A549 (cell line): ENCODE measurements around the gene HCFC2. TPM values are rescaled to one million over a fixed set of nuclear protein-coding genes. Genes with fewer than 3 reads are reported as not detected.

ENCODE experiments used
- ATAC-seq, 2 experiments: fragments of 200-7000 bp in 1 of 2; fragments of >200 bp in 1 of 2; cut with Nextera tagmentation in 1 of 2; cut with Tn5 transposase in 1 of 2; 3 replicates each; pipeline versions ENCODE4 v1.8.0 to v1.9.1; 2018 to 2020; ENCODE audit warnings: mild to moderate bottlenecking in 1 of 2, moderate library complexity in 1 of 2
- CTCF ChIA-PET: fragments of 300-600 bp; sonication (Branson Sonifier 250); formaldehyde crosslinking; extraction: SDS; loops from one replicate; lab custom pipeline; 2021; ENCODE audit warnings: antibody characterized with exemption, inconsistent platforms; lab: Yijun Ruan, JAX
- POLR2A ChIA-PET: fragments of 350-600 bp; formaldehyde crosslinking; extraction: SDS; loops from one replicate; lab custom pipeline; 2021; ENCODE audit warnings: antibody characterized with exemption, inconsistent platforms; lab: Yijun Ruan, JAX
- DNase-seq, 2 experiments: peaks; one replicate each; pipeline versions ENCODE4 v3.0.0 to v3.0.0-alpha.2; 2011 to 2016; ENCODE audit warnings: low read depth in 1 of 2, low spot score in 1 of 2
- FAIRE-seq: peaks from 2 replicates; lab custom pipeline; 2011; peaks lifted over from hg19 to GRCh38; lab: Jason Lieb, UNC
- H3K27ac ChIP-seq, 2 experiments: fragments of >200 bp; sonication (Bioruptor Twin); formaldehyde crosslinking; 3 replicates each; pipeline ENCODE4 v1.5.1; 2016 to 2017
- H3K4me1 ChIP-seq: fragments of >200 bp; sonication (Bioruptor Twin); formaldehyde crosslinking; 3 replicates; pipeline ENCODE4 v1.6.1; 2016
- H3K4me2 ChIP-seq: fragments of >200 bp; sonication (Bioruptor Twin); formaldehyde crosslinking; 3 replicates; pipeline ENCODE4 v1.6.1; 2016
- H3K4me3 ChIP-seq: fragments of >200 bp; sonication (Bioruptor Twin); formaldehyde crosslinking; 3 replicates; pipeline ENCODE4 v1.5.1; 2016
- H3K9me3 ChIP-seq: fragments of >200 bp; sonication (Bioruptor Twin); formaldehyde crosslinking; 3 replicates; pipeline ENCODE4 v1.6.1; 2016
- BHLHE40 ChIP-seq: IDR thresholded peaks from 2 replicates; pipeline ENCODE4 v1.6.1; 2012; ENCODE audit warnings: low read depth, low read length, inconsistent platforms
- CBX2 ChIP-seq: fragments of 200-600 bp; sonication (generic); IDR thresholded peaks from 2 replicates; pipeline ENCODE4 v1.6.1; 2016; ENCODE audit warnings: low read depth, mild to moderate bottlenecking, borderline replicate concordance
- CHD2 ChIP-seq: fragments of 150-350 bp; IDR thresholded peaks from 2 replicates; pipeline ENCODE4 v1.6.1; 2014; ENCODE audit warnings: low read length; ENCODE audit not compliant: partially characterized antibody
- FOXS1 ChIP-seq: fragments of 250-450 bp; sonication (Bioruptor Pico); IDR thresholded peaks from 2 replicates; pipeline ENCODE4 v1.5.0; 2020; ENCODE audit warnings: mild to moderate bottlenecking, moderate library complexity
- HOXA7 ChIP-seq: fragments of 250-450 bp; sonication (Bioruptor Pico); IDR thresholded peaks from 2 replicates; pipeline ENCODE4 v1.5.0; 2020; ENCODE audit warnings: mild to moderate bottlenecking, moderate library complexity
- KDM1A ChIP-seq: fragments of 200-600 bp; sonication (generic); IDR thresholded peaks from 2 replicates; pipeline ENCODE4 v1.6.1; 2016; ENCODE audit warnings: low read depth, mild to moderate bottlenecking
- MAFK ChIP-seq: fragments of 450-650 bp; IDR thresholded peaks from 2 replicates; pipeline ENCODE4 v1.6.1; 2014; ENCODE audit not compliant: partially characterized antibody
- POLR2AphosphoS2 ChIP-seq: conservative IDR thresholded peaks from 2 replicates; pipeline ENCODE4 v1.6.1; 2012; ENCODE audit warnings: low read length, improper control_type of control experiment, inconsistent platforms
- RAD21 ChIP-seq, 2 experiments: fragments of >200 bp in 1 of 2; sonication (Bioruptor Twin) in 1 of 2; formaldehyde crosslinking in 1 of 2; IDR thresholded peaks in 1 of 2; conservative IDR thresholded peaks in 1 of 2; 2 replicates in 1 of 2; 3 replicates in 1 of 2; pipeline ENCODE4 v1.6.1; 2012 to 2018; ENCODE audit warnings: inconsistent platforms in 1 of 2
- RNF2 ChIP-seq: fragments of 200-600 bp; sonication (generic); IDR thresholded peaks from 2 replicates; pipeline ENCODE4 v1.6.1; 2016; ENCODE audit warnings: low read depth, mild to moderate bottlenecking, antibody characterized with exemption, moderate library complexity, borderline replicate concordance
- SMC3 ChIP-seq: fragments of >200 bp; sonication (Bioruptor Twin); formaldehyde crosslinking; IDR thresholded peaks from 3 replicates; pipeline ENCODE4 v1.6.1; 2018; ENCODE audit warnings: inconsistent platforms
- TP53 ChIP-seq: fragments of 250-450 bp; sonication (Bioruptor Pico); IDR thresholded peaks from 2 replicates; pipeline ENCODE4 v1.5.0; 2021; ENCODE audit warnings: mild to moderate bottlenecking, moderate library complexity
- WGBS: methylation state at CpG from one replicate; pipeline ENCODE4 v1.1.6; 2017; ENCODE audit errors: missing lambda C conversion rate; 5-methylcytosine and 5-hydroxymethylcytosine counted together
- polyA plus RNA-seq, 4 experiments: library from polyadenylated mRNA; depleted of rRNA in 3 of 4; stranded (reverse); fragments of >200 nt; fragmentation: RNase III in 1 of 4; extraction: RNeasy Plus Mini Kit Qiagen cat#74134 plus additional on column Dnase treatment in 1 of 4; gene quantifications; 2 replicates in 3 of 4; 3 replicates in 1 of 4; pipeline ENCODE4 v1.2.3, GENCODE V29; 2011 to 2017
- TF ChIP-seq, protein P1 (sequence below): fragments of >200 bp; sonication (Bioruptor Twin); formaldehyde crosslinking; IDR thresholded peaks from 3 replicates; pipeline ENCODE4 v1.5.1; 2016
- TF ChIP-seq, protein P2 (sequence below): fragments of 200-600 bp; sonication (generic); IDR thresholded peaks from 2 replicates; pipeline ENCODE4 v1.6.1; 2016; ENCODE audit warnings: antibody characterized with exemption, mild to moderate bottlenecking, moderate library complexity
- TF ChIP-seq, protein P3 (sequence below): fragments of 250-450 bp; sonication (Bioruptor Pico); IDR thresholded peaks from 2 replicates; pipeline ENCODE4 v1.5.0; 2021; ENCODE audit warnings: mild to moderate bottlenecking, moderate library complexity, borderline replicate concordance
- TF ChIP-seq, protein P4 (sequence below): fragments of 150-350 bp; IDR thresholded peaks from 2 replicates; pipeline ENCODE4 v1.6.1; 2014; ENCODE audit warnings: low read depth, mild to moderate bottlenecking, low read length
- TF ChIP-seq, protein P5 (sequence below): IDR thresholded peaks from 2 replicates; pipeline ENCODE4 v1.6.1; 2012; ENCODE audit warnings: low read depth, borderline replicate concordance
- TF ChIP-seq, protein P6 (sequence below): fragments of 250-450 bp; sonication (Bioruptor Pico); IDR thresholded peaks from 2 replicates; pipeline ENCODE4 v1.5.0; 2020; ENCODE audit warnings: low read depth, mild to moderate bottlenecking, moderate library complexity

Gene HCFC2
- polyA plus RNA-seq, 2 of the 4 experiments (the other 2 are of a cell fraction), result 5.0 to 10.0 TPM

DNA sequence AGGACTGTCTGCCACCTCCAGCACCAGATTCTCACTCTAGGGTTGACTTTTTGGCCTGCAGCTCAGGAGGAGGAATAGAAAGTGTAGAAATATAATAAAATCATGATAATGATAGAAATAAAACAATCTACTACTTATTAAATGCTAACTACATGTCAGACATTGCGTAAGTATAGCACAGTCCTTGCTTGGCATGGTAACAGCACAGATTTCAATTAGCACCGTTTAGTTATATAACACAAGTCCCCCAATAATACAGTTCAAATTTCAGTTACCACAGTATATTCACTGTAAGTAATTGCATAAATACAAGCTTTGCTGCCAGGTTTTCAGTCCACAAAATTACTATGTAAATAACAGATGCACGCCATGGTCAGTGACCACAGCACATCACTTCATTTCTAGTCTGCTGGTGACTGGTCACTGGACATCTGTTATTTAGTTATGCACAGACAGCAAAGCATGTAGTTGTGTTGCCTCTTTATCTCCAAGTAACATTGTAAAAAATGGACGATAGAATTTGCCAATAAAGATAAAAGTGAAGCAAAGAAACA lies 7.8 kb upstream of the HCFC2 start (continued):
- TF ChIP-seq TP53, result no peak

DNA sequence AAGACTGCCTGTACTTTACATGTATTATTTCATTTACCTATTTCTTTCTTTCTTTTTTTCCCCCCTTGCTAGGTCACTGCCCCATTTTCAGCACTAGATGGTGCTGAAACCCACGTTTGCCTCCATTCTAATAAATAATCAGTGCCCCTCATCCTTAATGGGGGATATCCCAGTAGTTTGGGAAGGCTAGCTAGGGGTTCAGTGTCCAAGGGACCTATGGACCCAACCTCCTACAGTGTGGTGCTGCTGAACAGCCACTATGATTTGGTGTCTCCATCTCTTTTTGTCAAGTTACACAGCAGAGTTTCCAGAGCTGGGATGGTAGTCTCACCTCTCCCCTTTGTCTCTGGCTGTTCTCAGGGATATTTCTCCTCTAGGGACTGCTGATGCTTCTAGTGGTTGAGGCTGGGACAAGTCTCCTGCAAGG lies 6.5 kb upstream of the HCFC2 start:
- 0% methylated on average over 1 of the region's 1 CpG for WGBS
- no peak overlapping the region for H3K4me2 ChIP-seq
- peak; percentile 51 to 83; a peak in 4 of 5 replicates for TF ChIP-seq RAD21 (conservative IDR thresholded peaks at IDR 0.05 in 1 of 2, IDR thresholded peaks at IDR 0.05 in 1 of 2)
- peak; percentile 31; the same call in 1 of the 3 replicates for TF ChIP-seq SMC3
- no peak for TF ChIP-seq CHD2
- TF ChIP-seq, protein P1, sequence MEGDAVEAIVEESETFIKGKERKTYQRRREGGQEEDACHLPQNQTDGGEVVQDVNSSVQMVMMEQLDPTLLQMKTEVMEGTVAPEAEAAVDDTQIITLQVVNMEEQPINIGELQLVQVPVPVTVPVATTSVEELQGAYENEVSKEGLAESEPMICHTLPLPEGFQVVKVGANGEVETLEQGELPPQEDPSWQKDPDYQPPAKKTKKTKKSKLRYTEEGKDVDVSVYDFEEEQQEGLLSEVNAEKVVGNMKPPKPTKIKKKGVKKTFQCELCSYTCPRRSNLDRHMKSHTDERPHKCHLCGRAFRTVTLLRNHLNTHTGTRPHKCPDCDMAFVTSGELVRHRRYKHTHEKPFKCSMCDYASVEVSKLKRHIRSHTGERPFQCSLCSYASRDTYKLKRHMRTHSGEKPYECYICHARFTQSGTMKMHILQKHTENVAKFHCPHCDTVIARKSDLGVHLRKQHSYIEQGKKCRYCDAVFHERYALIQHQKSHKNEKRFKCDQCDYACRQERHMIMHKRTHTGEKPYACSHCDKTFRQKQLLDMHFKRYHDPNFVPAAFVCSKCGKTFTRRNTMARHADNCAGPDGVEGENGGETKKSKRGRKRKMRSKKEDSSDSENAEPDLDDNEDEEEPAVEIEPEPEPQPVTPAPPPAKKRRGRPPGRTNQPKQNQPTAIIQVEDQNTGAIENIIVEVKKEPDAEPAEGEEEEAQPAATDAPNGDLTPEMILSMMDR, result peak; percentile 49
- H3K27ac ChIP-seq, result no peak overlapping the region
- no peak overlapping the region for H3K4me3 ChIP-seq
- ATAC-seq (peak in 1 of 2 experiments; percentile 63; a peak in 3 of 6 replicates), FAIRE-seq (no peak), DNase-seq (peak in 1 of 2 experiments; percentile 36)
- peaks cover 7% of the 10 kb centered on the region; the same call in 2 of the 3 replicates for H3K9me3 ChIP-seq
- no peaks in the 10 kb centered on the region for H3K4me1 ChIP-seq
- ChIA-PET POLR2A (no interaction called here), CTCF (interaction anchor here (0.9 to 1.7 kb wide), 4 partner anchors 11 to 51 kb away, joined by 3 to 9 read pairs (median 3); no protein-coding TSS in a partner anchor)

DNA sequence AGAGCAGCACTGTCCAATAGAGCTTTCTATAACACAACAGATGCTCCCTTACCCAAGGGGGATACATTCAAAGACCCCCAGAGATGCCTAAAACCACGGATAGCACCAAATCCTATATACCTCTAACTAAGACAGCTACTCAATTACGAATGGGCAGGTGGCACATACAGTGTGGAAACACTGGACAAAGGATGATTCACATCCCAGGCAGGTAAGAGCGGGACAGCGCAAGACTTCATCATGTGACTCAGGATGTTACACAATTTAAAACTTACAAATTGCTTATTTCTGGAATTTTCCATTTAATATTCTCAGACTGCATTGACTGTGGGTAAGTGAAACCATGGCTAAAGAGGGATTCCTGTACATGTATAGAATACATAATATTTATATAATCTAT lies 5.5 kb upstream of the HCFC2 start:
- FAIRE-seq, result no peak
- ChIA-PET POLR2A (no interaction called here), CTCF (interaction anchor here (1.5 to 1.7 kb wide), 2 partner anchors 10 to 50 kb away, joined by 3 to 9 read pairs; no protein-coding TSS in a partner anchor)
- 49% methylated on average over 4 of the region's 4 CpGs for WGBS
- H3K9me3 ChIP-seq, result peaks cover 7% of the 10 kb centered on the region; the same call in 2 of the 3 replicates
- H3K4me3 ChIP-seq, result no peak overlapping the region
- no peak for DNase-seq
- no peak overlapping the region for H3K4me2 ChIP-seq
- peaks cover 6% of the 10 kb centered on the region; the same call in 2 of the 3 replicates for H3K4me1 ChIP-seq
- no peak for TF ChIP-seq HOXA7 (CRISPR knock-in tag)
- TF ChIP-seq, protein P2, sequence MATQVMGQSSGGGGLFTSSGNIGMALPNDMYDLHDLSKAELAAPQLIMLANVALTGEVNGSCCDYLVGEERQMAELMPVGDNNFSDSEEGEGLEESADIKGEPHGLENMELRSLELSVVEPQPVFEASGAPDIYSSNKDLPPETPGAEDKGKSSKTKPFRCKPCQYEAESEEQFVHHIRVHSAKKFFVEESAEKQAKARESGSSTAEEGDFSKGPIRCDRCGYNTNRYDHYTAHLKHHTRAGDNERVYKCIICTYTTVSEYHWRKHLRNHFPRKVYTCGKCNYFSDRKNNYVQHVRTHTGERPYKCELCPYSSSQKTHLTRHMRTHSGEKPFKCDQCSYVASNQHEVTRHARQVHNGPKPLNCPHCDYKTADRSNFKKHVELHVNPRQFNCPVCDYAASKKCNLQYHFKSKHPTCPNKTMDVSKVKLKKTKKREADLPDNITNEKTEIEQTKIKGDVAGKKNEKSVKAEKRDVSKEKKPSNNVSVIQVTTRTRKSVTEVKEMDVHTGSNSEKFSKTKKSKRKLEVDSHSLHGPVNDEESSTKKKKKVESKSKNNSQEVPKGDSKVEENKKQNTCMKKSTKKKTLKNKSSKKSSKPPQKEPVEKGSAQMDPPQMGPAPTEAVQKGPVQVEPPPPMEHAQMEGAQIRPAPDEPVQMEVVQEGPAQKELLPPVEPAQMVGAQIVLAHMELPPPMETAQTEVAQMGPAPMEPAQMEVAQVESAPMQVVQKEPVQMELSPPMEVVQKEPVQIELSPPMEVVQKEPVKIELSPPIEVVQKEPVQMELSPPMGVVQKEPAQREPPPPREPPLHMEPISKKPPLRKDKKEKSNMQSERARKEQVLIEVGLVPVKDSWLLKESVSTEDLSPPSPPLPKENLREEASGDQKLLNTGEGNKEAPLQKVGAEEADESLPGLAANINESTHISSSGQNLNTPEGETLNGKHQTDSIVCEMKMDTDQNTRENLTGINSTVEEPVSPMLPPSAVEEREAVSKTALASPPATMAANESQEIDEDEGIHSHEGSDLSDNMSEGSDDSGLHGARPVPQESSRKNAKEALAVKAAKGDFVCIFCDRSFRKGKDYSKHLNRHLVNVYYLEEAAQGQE, result no peak
- TF ChIP-seq POLR2AphosphoS2, result no peak
- TF ChIP-seq FOXS1 (CRISPR knock-in tag), result no peak
- no peak for TF ChIP-seq KDM1A
- no peak for TF ChIP-seq CBX2
- TF ChIP-seq MAFK, result no peak
- TF ChIP-seq, protein P3, sequence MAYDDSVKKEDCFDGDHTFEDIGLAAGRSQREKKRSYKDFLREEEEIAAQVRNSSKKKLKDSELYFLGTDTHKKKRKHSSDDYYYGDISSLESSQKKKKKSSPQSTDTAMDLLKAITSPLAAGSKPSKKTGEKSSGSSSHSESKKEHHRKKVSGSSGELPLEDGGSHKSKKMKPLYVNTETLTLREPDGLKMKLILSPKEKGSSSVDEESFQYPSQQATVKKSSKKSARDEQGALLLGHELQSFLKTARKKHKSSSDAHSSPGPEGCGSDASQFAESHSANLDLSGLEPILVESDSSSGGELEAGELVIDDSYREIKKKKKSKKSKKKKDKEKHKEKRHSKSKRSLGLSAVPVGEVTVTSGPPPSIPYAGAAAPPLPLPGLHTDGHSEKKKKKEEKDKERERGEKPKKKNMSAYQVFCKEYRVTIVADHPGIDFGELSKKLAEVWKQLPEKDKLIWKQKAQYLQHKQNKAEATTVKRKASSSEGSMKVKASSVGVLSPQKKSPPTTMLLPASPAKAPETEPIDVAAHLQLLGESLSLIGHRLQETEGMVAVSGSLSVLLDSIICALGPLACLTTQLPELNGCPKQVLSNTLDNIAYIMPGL, result no peak
- TF ChIP-seq, protein P4, sequence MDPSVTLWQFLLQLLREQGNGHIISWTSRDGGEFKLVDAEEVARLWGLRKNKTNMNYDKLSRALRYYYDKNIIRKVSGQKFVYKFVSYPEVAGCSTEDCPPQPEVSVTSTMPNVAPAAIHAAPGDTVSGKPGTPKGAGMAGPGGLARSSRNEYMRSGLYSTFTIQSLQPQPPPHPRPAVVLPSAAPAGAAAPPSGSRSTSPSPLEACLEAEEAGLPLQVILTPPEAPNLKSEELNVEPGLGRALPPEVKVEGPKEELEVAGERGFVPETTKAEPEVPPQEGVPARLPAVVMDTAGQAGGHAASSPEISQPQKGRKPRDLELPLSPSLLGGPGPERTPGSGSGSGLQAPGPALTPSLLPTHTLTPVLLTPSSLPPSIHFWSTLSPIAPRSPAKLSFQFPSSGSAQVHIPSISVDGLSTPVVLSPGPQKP, result no peak
- TF ChIP-seq, protein P5, sequence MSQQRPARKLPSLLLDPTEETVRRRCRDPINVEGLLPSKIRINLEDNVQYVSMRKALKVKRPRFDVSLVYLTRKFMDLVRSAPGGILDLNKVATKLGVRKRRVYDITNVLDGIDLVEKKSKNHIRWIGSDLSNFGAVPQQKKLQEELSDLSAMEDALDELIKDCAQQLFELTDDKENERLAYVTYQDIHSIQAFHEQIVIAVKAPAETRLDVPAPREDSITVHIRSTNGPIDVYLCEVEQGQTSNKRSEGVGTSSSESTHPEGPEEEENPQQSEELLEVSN, result no peak
- TF ChIP-seq SMC3, result no peak
- TF ChIP-seq, protein P6, sequence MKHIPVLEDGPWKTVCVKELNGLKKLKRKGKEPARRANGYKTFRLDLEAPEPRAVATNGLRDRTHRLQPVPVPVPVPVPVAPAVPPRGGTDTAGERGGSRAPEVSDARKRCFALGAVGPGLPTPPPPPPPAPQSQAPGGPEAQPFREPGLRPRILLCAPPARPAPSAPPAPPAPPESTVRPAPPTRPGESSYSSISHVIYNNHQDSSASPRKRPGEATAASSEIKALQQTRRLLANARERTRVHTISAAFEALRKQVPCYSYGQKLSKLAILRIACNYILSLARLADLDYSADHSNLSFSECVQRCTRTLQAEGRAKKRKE (CRISPR knock-in tag), result no peak
- TF ChIP-seq BHLHE40, result no peak
- no peak for TF ChIP-seq TP53
- no peak for TF ChIP-seq RNF2
- no peak for ATAC-seq
- no peak overlapping the region for H3K27ac ChIP-seq
